ENCODE measurements around the gene SWI5. TPM values are rescaled to one million over a fixed set of nuclear protein-coding genes. Genes with fewer than 3 reads are reported as not detected.

SWI5 gene
- total RNA-seq, 1 donor from 2014 or later: 26.7 TPM

GRCh38 chr9:128317629-128318028, 41.6 kb downstream of the SWI5 start:
- no peak for DNase-seq (ENCODE audit: low spot score)

DNA sequence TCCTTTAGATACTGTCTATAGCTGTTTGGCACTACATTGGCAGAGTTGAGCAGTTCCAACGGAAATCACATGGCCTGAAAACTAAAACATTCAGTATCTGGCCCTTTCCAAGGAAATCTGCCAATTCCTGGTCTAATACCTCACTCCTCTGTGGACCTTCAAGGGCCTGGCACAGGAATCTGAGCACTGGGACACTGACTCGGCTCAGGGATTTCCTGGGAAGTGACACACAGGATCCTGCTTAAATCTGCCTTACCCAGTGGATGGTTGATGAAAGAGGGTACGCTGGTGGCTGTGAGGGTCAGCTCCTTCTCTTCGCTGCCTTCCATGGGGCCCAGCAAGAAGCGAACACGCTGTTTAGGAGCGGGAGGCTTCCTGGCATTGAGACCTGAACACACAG, 45.3 kb downstream of the SWI5 start:
- no peak for DNase-seq (ENCODE audit: low spot score)

GRCh38 chr9:128321879-128322403, 45.9 kb downstream of the SWI5 start:
- no peak for DNase-seq (ENCODE audit: low spot score)

- DNase-seq (ENCODE audit: low spot score): peak; percentile 98
These were observed 46.5 kb downstream of the SWI5 start, which contains the start of the genes COQ4 and TRUB2 for GRCh38 chr9:128322404-128323211. Gene COQ4, plus strand, starts transcription at chr9:128322839. Its CDS starts 20 bp downstream, at chr9:128322859. Gene TRUB2, minus strand, starts transcription at chr9:128322447. Its CDS starts 39 bp downstream, at chr9:128322408.

GRCh38 chr9:128323212-128323730, 47.2 kb downstream of the SWI5 start:
- no peak for DNase-seq (ENCODE audit: low spot score)

- no peak for DNase-seq (ENCODE audit: low spot score)
These were observed 47.7 kb downstream of the SWI5 start for GRCh38 chr9:128323791-128324190.

DNA sequence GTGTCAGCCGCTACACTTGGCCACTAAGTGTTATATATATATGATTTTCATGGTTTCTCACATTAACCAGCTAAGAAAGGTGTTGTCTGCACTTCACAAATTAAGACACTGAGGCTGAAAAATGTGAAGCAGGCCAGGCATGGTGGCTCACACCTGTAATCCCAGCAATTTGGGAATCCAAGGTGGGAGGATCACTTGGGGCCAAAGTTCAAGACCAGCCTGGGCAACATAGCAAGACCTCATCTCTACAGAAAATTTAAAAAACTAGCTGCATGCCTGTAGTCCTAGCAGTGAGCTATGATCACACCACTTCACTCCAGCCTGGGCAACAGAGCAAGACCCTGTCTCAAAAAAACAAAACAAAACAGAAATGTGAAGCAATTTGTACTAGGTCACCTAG, 48.3 kb downstream of the SWI5 start:
- no peak for DNase-seq (ENCODE audit: low spot score)

DNA sequence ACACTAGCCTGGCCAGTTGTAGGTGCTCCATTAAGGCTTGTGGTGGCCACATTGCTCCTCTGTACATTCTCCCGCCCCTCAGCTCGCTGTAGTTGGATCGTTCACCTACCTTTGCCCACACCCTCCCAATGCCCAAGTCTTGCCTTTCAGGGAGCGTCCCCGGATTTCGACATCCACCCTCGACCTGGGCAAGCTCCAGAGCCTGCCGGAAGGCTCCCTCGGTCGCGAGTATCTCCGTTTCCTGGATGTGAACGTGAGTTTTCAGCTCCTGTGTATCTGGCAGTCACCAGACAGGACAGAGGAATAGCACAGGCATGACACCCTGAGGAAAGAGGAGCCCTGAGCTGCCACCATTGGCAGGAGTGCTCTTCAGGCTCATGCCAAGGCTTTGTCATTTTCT, 49.6 kb downstream of the SWI5 start:
- DNase-seq (ENCODE audit: low spot score): no peak

GRCh38 chr9:128333451-128333869, 57.4 kb downstream of the SWI5 start:
- no peak for DNase-seq (ENCODE audit: low spot score)

DNA sequence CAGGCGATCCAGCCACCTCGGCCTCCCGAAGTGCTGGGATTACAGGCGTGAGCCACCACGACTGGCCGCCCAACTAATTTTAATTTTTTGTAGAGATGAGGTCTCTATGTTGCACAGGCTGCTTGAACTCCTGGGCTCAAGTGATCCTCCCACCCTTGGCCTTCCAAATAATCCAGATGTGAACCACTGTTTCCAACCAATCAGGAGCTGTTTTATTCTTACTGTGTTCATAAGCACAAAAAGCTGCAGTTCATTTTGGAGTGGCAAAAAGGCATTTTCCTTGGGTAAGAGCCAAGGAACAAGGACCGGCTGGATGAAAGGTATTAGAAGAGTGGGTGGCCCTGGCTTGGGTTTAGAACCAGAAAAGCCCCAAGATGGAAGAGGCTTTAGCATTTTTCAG, 59.1 kb downstream of the SWI5 start:
- peak; percentile 13 for DNase-seq (ENCODE audit: low spot score)

- DNase-seq (ENCODE audit: low spot score): no peak
These were observed 59.8 kb downstream of the SWI5 start for GRCh38 chr9:128335914-128336313.

DNA sequence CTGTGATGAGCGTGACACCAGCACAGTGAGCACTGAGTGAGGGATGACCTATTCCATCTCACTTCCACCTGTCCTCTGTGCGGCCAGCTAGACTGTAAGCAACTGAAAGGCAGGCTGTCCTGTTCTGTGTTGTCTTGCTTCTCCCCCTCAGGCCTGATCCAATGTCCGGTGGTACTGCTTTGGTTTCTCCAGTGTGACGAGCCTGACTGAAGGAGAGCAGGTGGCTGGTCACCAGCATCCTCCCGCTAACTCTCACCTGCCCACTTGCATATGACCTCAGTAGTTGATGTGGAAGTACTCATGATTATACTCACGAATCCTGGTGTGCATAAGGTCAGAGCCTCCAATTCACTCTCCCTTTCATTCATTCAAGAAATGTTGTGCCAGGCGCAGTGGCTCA, 61.9 kb downstream of the SWI5 start:
- DNase-seq (ENCODE audit: low spot score): no peak

Other genes starting within 250 kb of the SWI5 start
- gene NAIF1, start 209.0 kb upstream of the SWI5 start, total RNA-seq (ENCODE audit: insufficient read depth, low replicate concordance): 7.5 TPM
- 33.5 TPM for gene SLC25A25, start 208.0 kb upstream of the SWI5 start, total RNA-seq (ENCODE audit: insufficient read depth, low replicate concordance)
- 26.0 TPM for gene PTGES2, start 148.5 kb upstream of the SWI5 start, total RNA-seq (ENCODE audit: insufficient read depth, low replicate concordance)
- gene LCN2, start 126.8 kb upstream of the SWI5 start, total RNA-seq (ENCODE audit: insufficient read depth, low replicate concordance): not detected
- gene BBLN, start 116.0 kb upstream of the SWI5 start, total RNA-seq (ENCODE audit: insufficient read depth, low replicate concordance): 16.9 TPM
- gene CIZ1, start 84.7 kb upstream of the SWI5 start, total RNA-seq (ENCODE audit: insufficient read depth, low replicate concordance): 15.6 TPM
- gene DNM1, start 72.9 kb upstream of the SWI5 start, total RNA-seq (ENCODE audit: insufficient read depth, low replicate concordance): 36.4 TPM
- 161 TPM for gene GOLGA2, start 269 bp upstream of the SWI5 start, total RNA-seq (ENCODE audit: insufficient read depth, low replicate concordance)
- 8.4 TPM for gene TRUB2, start 46.2 kb downstream of the SWI5 start, total RNA-seq (ENCODE audit: insufficient read depth, low replicate concordance)
- 20.9 TPM for gene COQ4, start 46.6 kb downstream of the SWI5 start, total RNA-seq (ENCODE audit: insufficient read depth, low replicate concordance)
- 8.9 TPM for gene SLC27A4, start 64.3 kb downstream of the SWI5 start, total RNA-seq (ENCODE audit: insufficient read depth, low replicate concordance)
- 29.1 TPM for gene URM1, start 95.1 kb downstream of the SWI5 start, total RNA-seq (ENCODE audit: insufficient read depth, low replicate concordance)
- gene CERCAM, start 144.6 kb downstream of the SWI5 start, total RNA-seq (ENCODE audit: insufficient read depth, low replicate concordance): 105 TPM
- gene ODF2, start 179.7 kb downstream of the SWI5 start, total RNA-seq (ENCODE audit: insufficient read depth, low replicate concordance): 16.6 TPM
- gene GLE1, start 228.4 kb downstream of the SWI5 start, total RNA-seq (ENCODE audit: insufficient read depth, low replicate concordance): 8.7 TPM